GM23248 (cell line): ENCODE results near the gene CST1.
"Not testable (repeated sequence)": the region's sequence is repeated elsewhere in the genome, so short reads cannot be mapped to it uniquely, and the experiment has no call there.

ENCODE experiments used
- EZH2 ChIP-seq: fragments of 200-600 bp; sonication (generic); IDR thresholded peaks from 2 replicates; pipeline ENCODE4 v1.6.1; 2018; ENCODE audit warnings: antibody characterized with exemption, mild to moderate bottlenecking; ENCODE audit not compliant: insufficient read depth, poor library complexity, severe bottlenecking
- EZH2phosphoT487 ChIP-seq: fragments of 200-600 bp; sonication (generic); IDR thresholded peaks from 2 replicates; pipeline ENCODE4 v1.6.1; 2018; ENCODE audit warnings: antibody characterized with exemption, moderate library complexity, mild to moderate bottlenecking, low read depth; ENCODE audit not compliant: insufficient read depth

DNA sequence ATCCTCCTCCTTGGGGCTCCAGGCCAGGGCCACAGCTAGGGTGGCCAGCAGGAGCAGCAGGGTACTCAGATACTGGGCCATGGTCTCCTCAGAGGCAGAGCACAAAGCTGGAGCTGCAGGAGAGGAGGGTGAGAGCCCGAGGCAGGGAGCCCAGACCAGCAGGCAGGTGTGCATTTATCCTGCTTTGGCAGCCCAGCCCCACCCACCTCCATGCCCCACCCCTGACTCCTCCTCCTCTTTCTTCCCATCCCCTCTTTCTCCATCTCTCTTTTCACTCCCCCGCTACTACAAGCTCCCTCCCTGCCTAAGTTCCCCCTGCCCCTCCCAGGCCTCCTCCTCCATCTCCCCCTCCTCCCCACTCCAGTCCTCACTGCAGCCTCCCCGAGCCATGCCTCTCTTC, at the start of gene CST1:
- not testable (repeated sequence) for TF ChIP-seq EZH2phosphoT487, EZH2
